Lower lobe of right lung (tissue), 2 donors: ENCODE measurements around the gene FADS3. TPM values are rescaled to one million over a fixed set of nuclear protein-coding genes. Genes with fewer than 3 reads are reported as not detected.

Experiments used
- ATAC-seq, 2 donors: fragments of 200-7000 bp; cut with Tn5 transposase; one replicate each; pipeline ENCODE4 v1.9.1; 2020 to 2022; ENCODE audit warnings: mild to moderate bottlenecking in 2 of 2, moderate library complexity in 2 of 2
- DNase-seq: peaks from one replicate; pipeline ENCODE4 v3.0.0-alpha.2; 2020
- H3K27ac ChIP-seq: fragments of 200-600 bp; one replicate; pipeline ENCODE4 v1.8.0; 2022
- H3K27me3 ChIP-seq: fragments of 200-600 bp; one replicate; pipeline ENCODE4 v1.8.0; 2022; ENCODE audit warnings: low read depth
- H3K36me3 ChIP-seq: fragments of 200-600 bp; one replicate; pipeline ENCODE4 v1.8.0; 2022; ENCODE audit warnings: mild to moderate bottlenecking
- H3K4me1 ChIP-seq: fragments of 200-600 bp; one replicate; pipeline ENCODE4 v1.8.0; 2022
- H3K4me3 ChIP-seq: fragments of 200-600 bp; one replicate; pipeline ENCODE4 v1.8.0; 2022; ENCODE audit warnings: mild to moderate bottlenecking
- H3K9me3 ChIP-seq: fragments of 200-600 bp; one replicate; pipeline ENCODE4 v1.8.0; 2022
- CTCF ChIP-seq: fragments of 200-600 bp; IDR thresholded peaks from one replicate; pipeline ENCODE4 v1.8.0; 2022; ENCODE audit warnings: antibody characterized with exemption, mild to moderate bottlenecking
- intact Hi-C: fragments of 100-400 bp; cut with DNase I; formaldehyde crosslinking; loops from one replicate; pipeline ENCODE4 v1.11.0; 2022
- total RNA-seq: library from RNA; stranded (reverse); fragmentation: NEBNext Ultra II Directional; extraction: Animal tissue kit (Norgen Biotek cat#: 25700); gene quantifications from one replicate; pipeline ENCODE4 v1.2.1, GENCODE V29; 2021
- donor health status: DM: no; HTN: yes; CAD: no; lungs with severe emphysema.

The FADS3 gene
- total RNA-seq, 1 donor from 2014 or later: 50.1 TPM

GRCh38 chr11:61880454-61880853, 10.9 kb downstream of the FADS3 start:
- peaks cover 6% of the 10 kb centered on the region for H3K36me3 ChIP-seq
- ATAC-seq (no peak), DNase-seq (no peak)
- intact Hi-C loops: no loop called here
- no peaks in the 10 kb centered on the region for H3K27me3 ChIP-seq
- H3K4me1 ChIP-seq: no peaks in the 10 kb centered on the region
- H3K4me3 ChIP-seq: no peak overlapping the region
- no peak for TF ChIP-seq CTCF
- H3K27ac ChIP-seq: no peak overlapping the region
- H3K9me3 ChIP-seq: no peaks in the 10 kb centered on the region

GRCh38 chr11:61880031-61880430, 11.3 kb downstream of the FADS3 start:
- Histone ChIP-seq H3K4me3 (no peak overlapping the region), H3K4me1 (no peaks in the 10 kb centered on the region)

GRCh38 chr11:61879152-61879551, 12.2 kb downstream of the FADS3 start:
- intact Hi-C loops: no loop called here
- H3K27me3 ChIP-seq: no peaks in the 10 kb centered on the region
- no peak overlapping the region for H3K4me3 ChIP-seq
- DNase-seq: no peak
- ATAC-seq: no peak
- H3K36me3 ChIP-seq: peaks cover 6% of the 10 kb centered on the region
- H3K9me3 ChIP-seq: no peaks in the 10 kb centered on the region
- no peak for TF ChIP-seq CTCF
- no peaks in the 10 kb centered on the region for H3K4me1 ChIP-seq
- H3K27ac ChIP-seq: no peak overlapping the region

More at GRCh38 chr11:61880031-61880430, 11.3 kb downstream of the FADS3 start:
- H3K9me3 ChIP-seq: no peaks in the 10 kb centered on the region
- ATAC-seq (no peak), DNase-seq (no peak)
- H3K36me3 ChIP-seq: peaks cover 6% of the 10 kb centered on the region
- H3K27ac ChIP-seq: no peak overlapping the region
- intact Hi-C loops: no loop called here
- TF ChIP-seq CTCF: no peak
- no peaks in the 10 kb centered on the region for H3K27me3 ChIP-seq

- Histone ChIP-seq H3K9me3 (no peaks in the 10 kb centered on the region), H3K4me3 (no peak overlapping the region), H3K27ac (no peak overlapping the region), H3K36me3 (peaks cover 6% of the 10 kb centered on the region), H3K4me1 (peaks cover 11% of the 10 kb centered on the region), H3K27me3 (peaks cover 11% of the 10 kb centered on the region)
- TF ChIP-seq CTCF: no peak
- ATAC-seq (no peak), DNase-seq (no peak)
- intact Hi-C loops: no loop called here
Observed at GRCh38 chr11:61875698-61876097, 15.6 kb downstream of the FADS3 start.

- Histone ChIP-seq H3K36me3 (peaks cover 6% of the 10 kb centered on the region), H3K27ac (no peak overlapping the region), H3K4me3 (no peak overlapping the region), H3K27me3 (peaks cover 11% of the 10 kb centered on the region), H3K4me1 (peaks cover 11% of the 10 kb centered on the region), H3K9me3 (no peaks in the 10 kb centered on the region)
- DNase-seq (no peak), ATAC-seq (no peak)
- intact Hi-C loops: no loop called here
- no peak for TF ChIP-seq CTCF
Observed at GRCh38 chr11:61874853-61875252, 16.5 kb downstream of the FADS3 start.

- intact Hi-C loops: no loop called here
- TF ChIP-seq CTCF: no peak
- DNase-seq (peak; percentile 69), ATAC-seq (peak; percentile 16 to 64)
- no peaks in the 10 kb centered on the region for H3K9me3 ChIP-seq
- H3K4me3 ChIP-seq: no peak overlapping the region
- peaks cover 11% of the 10 kb centered on the region for H3K4me1 ChIP-seq
- H3K27ac ChIP-seq: no peak overlapping the region
- peaks cover 11% of the 10 kb centered on the region for H3K27me3 ChIP-seq
- H3K36me3 ChIP-seq: peaks cover 6% of the 10 kb centered on the region
Observed at GRCh38 chr11:61874377-61874809, 17.0 kb downstream of the FADS3 start.
